ENCODE data around the gene CNTNAP5.

Gene CNTNAP5

DNA sequence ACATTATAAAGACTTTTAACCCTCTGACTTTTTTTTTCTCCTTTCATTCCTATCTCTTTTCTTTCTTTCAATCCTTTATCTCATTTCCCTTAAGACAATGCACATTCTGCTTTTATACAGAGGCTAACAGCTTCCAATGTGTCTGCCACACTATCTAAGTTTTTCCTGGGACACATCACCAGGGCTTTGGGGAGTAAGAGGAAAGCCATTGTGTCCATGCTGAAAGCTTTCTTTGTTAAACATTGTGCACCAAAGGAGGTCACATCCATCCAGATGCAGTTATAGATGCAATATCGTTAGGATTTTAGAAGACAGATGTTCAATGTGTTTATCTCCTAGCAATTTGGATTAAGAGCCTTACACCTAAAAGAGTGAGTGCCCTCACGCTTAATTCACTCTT is 534.1 kb downstream of the CNTNAP5 start:
- DNase-seq (ENCODE audit: low spot score), result no peak

GRCh38 chr2:124560592-124561112 is 535.6 kb downstream of the CNTNAP5 start:
- DNase-seq (ENCODE audit: low spot score), result no peak

DNA sequence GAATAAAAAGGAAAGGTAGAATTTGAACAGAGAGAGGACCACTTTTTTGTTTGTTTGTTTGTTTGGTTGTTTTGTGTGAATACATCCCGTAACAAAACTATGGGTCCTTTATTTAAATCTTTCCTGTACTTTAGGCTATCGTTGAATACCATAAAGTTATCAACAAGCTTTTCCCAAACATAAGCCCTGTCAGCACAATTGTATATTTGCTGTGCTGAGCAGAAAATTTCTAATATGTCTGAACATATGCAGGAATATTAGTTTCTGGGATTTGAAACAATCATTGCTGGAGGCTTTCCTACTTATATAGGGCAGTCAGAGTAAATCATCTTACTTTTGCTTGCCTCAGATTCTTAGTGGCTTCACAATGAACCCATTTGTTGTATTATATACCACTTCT is 536.4 kb downstream of the CNTNAP5 start:
- no peak for DNase-seq (ENCODE audit: low spot score)

- DNase-seq (ENCODE audit: low spot score), result no peak
Measured at GRCh38 chr2:124563426-124563825, 538.3 kb downstream of the CNTNAP5 start.

DNA sequence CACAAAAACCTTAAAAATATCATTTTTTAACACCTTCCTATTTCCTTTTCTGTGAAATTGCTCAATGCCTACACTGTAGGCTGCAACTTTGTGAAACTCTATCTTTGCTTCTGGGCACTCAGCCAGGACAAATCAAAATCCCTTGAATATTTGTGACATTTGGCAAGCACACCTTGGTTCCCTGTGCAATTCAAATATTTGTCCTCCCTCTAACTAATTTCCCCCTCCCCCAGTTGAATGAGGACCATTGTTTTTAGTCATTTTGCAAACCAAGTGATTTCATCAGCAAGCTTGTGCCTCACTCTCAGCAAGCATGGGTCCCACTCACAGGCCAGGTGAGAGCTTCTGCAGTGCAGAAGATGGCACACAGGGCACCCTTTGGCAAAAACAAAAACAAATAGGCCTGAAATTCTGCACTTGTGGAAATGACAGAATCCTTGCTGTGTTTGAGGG is 541.5 kb downstream of the CNTNAP5 start:
- no peak for DNase-seq (ENCODE audit: low spot score)

DNA sequence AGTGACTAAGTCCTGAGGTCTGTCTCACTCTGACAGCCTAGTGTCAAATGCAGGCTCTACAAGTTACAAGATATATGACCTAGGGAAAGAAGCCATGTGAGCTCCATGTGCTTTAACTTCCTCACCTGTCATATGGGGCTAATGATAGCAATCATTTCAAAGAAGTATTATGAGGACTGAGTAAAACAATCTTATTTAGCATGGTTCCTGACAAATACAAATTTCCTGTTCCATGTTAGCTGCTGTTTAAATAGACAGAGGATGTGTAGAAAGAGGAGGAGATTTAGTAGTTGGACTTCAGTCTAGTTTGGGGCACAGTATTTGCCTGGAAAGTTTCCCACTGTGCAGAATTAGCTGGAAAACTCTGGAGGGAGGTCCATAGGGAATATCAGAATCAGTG is 545.8 kb downstream of the CNTNAP5 start:
- no peak for DNase-seq (ENCODE audit: low spot score)

DNA sequence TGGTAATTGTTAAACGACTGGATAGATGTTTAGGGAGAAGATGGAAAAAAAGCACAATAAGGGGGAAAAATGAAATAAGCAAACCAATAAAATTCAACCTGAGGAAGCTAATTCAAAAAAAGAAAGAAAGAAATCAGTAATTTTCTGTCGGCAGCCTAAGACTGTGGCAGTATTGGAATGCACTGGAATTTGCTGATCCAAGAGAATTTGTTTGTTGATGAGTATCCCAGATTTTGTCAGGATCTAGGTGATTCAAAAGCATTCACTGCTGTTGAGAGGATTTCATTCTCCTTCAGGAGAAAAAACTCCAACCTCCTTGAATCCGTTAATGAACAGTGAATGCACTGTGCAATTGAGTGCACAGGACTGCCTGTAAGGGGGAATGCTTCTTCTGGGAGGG is 546.7 kb downstream of the CNTNAP5 start:
- no peak for DNase-seq (ENCODE audit: low spot score)

GRCh38 chr2:124572934-124573634 is 548.0 kb downstream of the CNTNAP5 start:
- DNase-seq (ENCODE audit: low spot score), result no peak

DNA sequence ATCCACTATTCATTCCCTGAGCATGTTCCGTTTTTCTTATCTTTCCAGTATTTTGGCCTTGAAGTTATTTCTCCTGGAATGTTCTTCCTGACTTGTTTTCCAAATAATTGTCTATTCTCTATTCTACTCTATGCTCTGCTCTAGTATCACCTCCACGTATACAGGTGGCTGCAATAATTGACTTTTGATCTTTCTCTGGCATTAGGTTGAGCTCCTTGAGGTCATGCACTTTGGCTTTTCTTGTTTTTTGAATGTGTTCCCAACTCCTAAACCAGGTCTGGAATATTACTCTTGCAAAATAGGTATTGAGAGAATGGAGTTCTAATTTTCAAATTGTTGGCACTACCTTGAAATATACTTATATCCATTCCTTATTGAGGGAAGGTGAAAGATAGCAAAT is 550.4 kb downstream of the CNTNAP5 start:
- no peak for DNase-seq (ENCODE audit: low spot score)

- no peak for DNase-seq (ENCODE audit: low spot score)
Measured at GRCh38 chr2:124580263-124580662, 555.2 kb downstream of the CNTNAP5 start.

DNA sequence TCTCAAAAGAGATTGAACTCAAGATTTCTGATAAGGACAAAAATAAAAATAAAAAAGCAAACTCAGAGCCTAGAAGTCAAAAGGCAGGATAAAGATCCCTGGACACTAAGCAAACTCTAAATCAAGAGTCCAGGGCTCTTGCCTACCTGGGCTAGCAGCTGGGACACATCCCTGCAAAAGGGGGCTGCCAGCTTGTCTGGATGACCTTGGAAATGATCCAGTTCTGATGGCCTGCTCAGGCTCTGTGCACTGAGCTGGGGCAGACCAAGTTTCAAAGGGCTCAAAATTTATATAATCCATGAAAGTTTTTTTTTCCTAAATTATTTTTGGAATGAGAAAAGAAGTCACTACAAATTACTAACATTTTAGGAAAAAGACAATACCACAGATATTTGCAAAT is 557.3 kb downstream of the CNTNAP5 start:
- no peak for DNase-seq (ENCODE audit: low spot score)

GRCh38 chr2:124584615-124585014 is 559.5 kb downstream of the CNTNAP5 start:
- no peak for DNase-seq (ENCODE audit: low spot score)

- DNase-seq (ENCODE audit: low spot score), result no peak
Measured at GRCh38 chr2:124585277-124585676, 560.2 kb downstream of the CNTNAP5 start.

GRCh38 chr2:124586210-124586609 is 561.1 kb downstream of the CNTNAP5 start:
- no peak for DNase-seq (ENCODE audit: low spot score)

- DNase-seq (ENCODE audit: low spot score), result no peak
Measured at GRCh38 chr2:124586835-124587234, 561.7 kb downstream of the CNTNAP5 start.

DNA sequence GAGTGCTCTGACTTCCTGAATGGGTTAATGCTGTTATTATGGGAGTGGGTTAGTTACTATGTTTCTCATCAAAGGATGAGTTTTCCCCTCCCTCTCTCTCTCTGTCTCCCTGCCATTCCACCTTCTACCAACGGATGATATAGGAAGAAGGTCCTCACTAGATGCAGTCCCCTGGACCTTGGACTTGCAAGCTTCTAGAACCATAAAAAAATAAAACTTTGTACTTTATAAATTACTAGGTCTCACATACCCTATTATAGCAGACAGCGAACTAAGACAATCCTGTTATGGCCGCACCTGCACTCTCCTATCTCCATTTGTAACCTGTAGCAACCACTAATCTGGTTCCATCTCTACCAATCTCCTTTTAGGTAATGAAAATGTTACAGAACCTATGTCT is 564.9 kb downstream of the CNTNAP5 start:
- DNase-seq (ENCODE audit: low spot score), result no peak

GRCh38 chr2:124602759-124603158 is 577.7 kb downstream of the CNTNAP5 start:
- no peak for DNase-seq (ENCODE audit: low spot score)

DNA sequence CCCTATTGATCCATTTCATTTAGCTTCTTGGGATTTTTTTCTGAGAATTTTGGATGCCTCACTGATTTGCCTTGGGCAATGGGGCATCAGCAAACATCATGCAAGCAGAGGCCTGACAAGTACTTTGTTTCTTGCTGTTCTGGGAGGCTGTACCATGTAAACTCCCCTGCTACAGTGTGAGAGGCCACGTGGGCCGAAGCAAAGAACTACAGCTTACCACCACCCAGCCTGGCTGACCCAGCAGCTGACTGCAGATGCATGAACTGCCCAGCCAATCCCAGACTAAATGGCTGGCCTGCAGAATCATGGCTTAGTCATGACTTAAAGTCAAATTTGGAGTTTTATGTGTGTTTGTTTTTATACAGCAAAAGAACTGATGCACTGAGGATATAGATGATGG is 579.9 kb downstream of the CNTNAP5 start:
- DNase-seq (ENCODE audit: low spot score), result no peak

- no peak for DNase-seq (ENCODE audit: low spot score)
Measured at GRCh38 chr2:124607679-124608078, 582.6 kb downstream of the CNTNAP5 start.

GRCh38 chr2:124609667-124610066 is 584.6 kb downstream of the CNTNAP5 start:
- no peak for DNase-seq (ENCODE audit: low spot score)

DNA sequence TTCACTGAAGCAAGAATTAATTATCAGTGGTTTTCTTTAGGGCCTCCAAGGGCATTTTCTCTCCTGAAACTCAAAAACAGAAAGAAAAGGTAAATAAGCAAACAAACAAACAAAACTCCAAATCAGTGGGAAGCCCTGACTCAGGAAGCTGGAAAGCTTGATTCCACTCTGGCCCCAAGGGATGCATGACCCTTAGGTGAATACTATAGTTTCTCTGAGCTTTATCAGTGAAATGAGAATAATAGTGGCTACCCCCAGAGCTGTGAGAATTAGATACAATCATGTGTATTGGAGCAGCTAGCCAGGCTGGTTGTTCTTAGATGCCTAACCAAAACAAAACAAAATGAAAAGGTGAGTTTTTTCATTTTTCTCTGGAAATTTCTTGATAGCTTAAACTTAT is 585.1 kb downstream of the CNTNAP5 start:
- no peak for DNase-seq (ENCODE audit: low spot score)

- no peak for DNase-seq (ENCODE audit: low spot score)
Measured at GRCh38 chr2:124610866-124611265, 585.8 kb downstream of the CNTNAP5 start.

GRCh38 chr2:124623560-124623959 is 598.5 kb downstream of the CNTNAP5 start:
- no peak for DNase-seq (ENCODE audit: low spot score)

GRCh38 chr2:124625561-124625960 is 600.5 kb downstream of the CNTNAP5 start:
- DNase-seq (ENCODE audit: low spot score), result no peak

Measured in LoVo (cell line).